ENCODE data around the gene INPP4A. TPM values are rescaled to one million over a fixed set of nuclear protein-coding genes. Genes with fewer than 3 reads are reported as not detected.
A peak's percentile ranks its signal among the peaks of the same experiment; 100 is the strongest.

The INPP4A gene
- total and polyA plus RNA-seq, 2 donors (not counting 3 experiments of a cell fraction or from before 2014, with no cell fraction given), result 14.9 to 28.8 TPM

GRCh38 chr2:98496750-98497493, 52.3 kb downstream of the INPP4A start:
- DNase-seq (ENCODE audit: low read depth, low spot score), result no peak
- H3K36me3 ChIP-seq (ENCODE audit: control insufficient read depth in 2 of 2, extremely low read depth in 1 of 2, insufficient read depth in 2 of 2, low read length in 2 of 2), result no peaks in the 10 kb centered on the region
- ChIA-PET CTCF (interaction anchor here (1.0 to 1.5 kb wide), 2 partner anchors 9 to 17 kb away, joined by 4 to 8 read pairs; no protein-coding TSS in a partner anchor), POLR2A (no interaction called here)
- FAIRE-seq, result no peak
- TF ChIP-seq JUN (IDR thresholded peaks at IDR 0.05; ENCODE audit: borderline replicate concordance, insufficient read depth, insufficient read length, low read depth), result no peak
- no peaks in the 10 kb centered on the region for H3K9me3 ChIP-seq (replicated peaks; ENCODE audit: control insufficient read depth, insufficient read depth, low read length)
- no peaks in the 10 kb centered on the region for H4K20me1 ChIP-seq (replicated peaks; ENCODE audit: control insufficient read depth, extremely low read depth, insufficient read depth, low read length)
- dilution Hi-C loops (cut with MboI; ENCODE audit: extremely low pct_ligation_motif_present, low sequenced_read_pairs) (no loop called here), intact Hi-C loops (cut with micrococcal nuclease) (no loop called here)
- no peaks in the 10 kb centered on the region for H3K9me1 ChIP-seq (replicated peaks; ENCODE audit: control insufficient read depth, extremely low read depth, insufficient read depth, low read length)
- H3K4me3 ChIP-seq (replicated peaks in 1 of 3; ENCODE audit: insufficient read depth in 1 of 3, low read depth in 1 of 3, low read length in 3 of 3), result no peak overlapping the region
- H3K4me1 ChIP-seq (ENCODE audit: control insufficient read depth, extremely low read depth, insufficient read depth, low read length), result peaks cover 13% of the 10 kb centered on the region
- H3K27ac ChIP-seq (ENCODE audit: insufficient read depth, low read depth, low read length), result no peak overlapping the region
- no peak overlapping the region for H3K4me2 ChIP-seq (ENCODE audit: insufficient read depth, low read length)
- BruUV-seq (replicated peaks), result no TSS peak
- H3K79me2 ChIP-seq (ENCODE audit: control insufficient read depth, insufficient read depth, low read length), result no peaks in the 10 kb centered on the region
- H2AFZ ChIP-seq (ENCODE audit: low read depth, low read length), result no peak overlapping the region
- H3K9ac ChIP-seq (replicated peaks; ENCODE audit: extremely low read depth, insufficient read depth, low read length), result no peak overlapping the region
- H3K27me3 ChIP-seq (ENCODE audit: control insufficient read depth in 2 of 2, insufficient read depth in 2 of 2, low read length in 2 of 2), result no peaks in the 10 kb centered on the region

GRCh38 chr2:98498703-98499440, 54.2 kb downstream of the INPP4A start:
- H3K9me3 ChIP-seq (replicated peaks; ENCODE audit: control insufficient read depth, insufficient read depth, low read length), result no peaks in the 10 kb centered on the region
- TF ChIP-seq GATA2 (IDR thresholded peaks at IDR 0.05; ENCODE audit: insufficient read depth, insufficient read length, low read depth, low read length) (no peak), JUN (IDR thresholded peaks at IDR 0.05; ENCODE audit: borderline replicate concordance, insufficient read depth, insufficient read length, low read depth) (peak; percentile 86), CTCF (IDR thresholded peaks at IDR 0.05; ENCODE audit: extremely low read depth in 1 of 2, insufficient read depth in 1 of 2, low read depth in 1 of 2, low read length in 2 of 2) (no peak), POLR2AphosphoS5 (IDR thresholded peaks at IDR 0.05; ENCODE audit: insufficient read depth, low read depth, low read length) (peak; percentile 49), MAX (IDR thresholded peaks at IDR 0.05; ENCODE audit: insufficient read depth, insufficient read length) (no peak), MYC (IDR thresholded peaks at IDR 0.05; ENCODE audit: low read depth, low read length) (no peak), POLR2A (IDR thresholded peaks at IDR 0.05; ENCODE audit: low read depth, low read length) (no peak), FOS (IDR thresholded peaks at IDR 0.05; ENCODE audit: borderline replicate concordance, insufficient read depth, low read length) (peak; percentile 66), EZH2 (IDR thresholded peaks at IDR 0.05; ENCODE audit: borderline replicate concordance, low read depth, low read length, severe bottlenecking) (no peak)
- no peaks in the 10 kb centered on the region for H4K20me1 ChIP-seq (replicated peaks; ENCODE audit: control insufficient read depth, extremely low read depth, insufficient read depth, low read length)
- FAIRE-seq, result peak; percentile 86
- no peak overlapping the region for H2AFZ ChIP-seq (ENCODE audit: low read depth, low read length)
- no TSS peak for BruUV-seq (replicated peaks)
- H3K36me3 ChIP-seq (ENCODE audit: control insufficient read depth in 2 of 2, extremely low read depth in 1 of 2, insufficient read depth in 2 of 2, low read length in 2 of 2), result no peaks in the 10 kb centered on the region
- no peak overlapping the region for H3K4me3 ChIP-seq (replicated peaks in 1 of 3; ENCODE audit: insufficient read depth in 1 of 3, low read depth in 1 of 3, low read length in 3 of 3)
- no peaks in the 10 kb centered on the region for H3K27me3 ChIP-seq (ENCODE audit: control insufficient read depth in 2 of 2, insufficient read depth in 2 of 2, low read length in 2 of 2)
- no peaks in the 10 kb centered on the region for H3K9me1 ChIP-seq (replicated peaks; ENCODE audit: control insufficient read depth, extremely low read depth, insufficient read depth, low read length)
- dilution Hi-C loops (cut with MboI; ENCODE audit: extremely low pct_ligation_motif_present, low sequenced_read_pairs) (no loop called here), intact Hi-C loops (cut with micrococcal nuclease) (no loop called here)
- ChIA-PET POLR2A (no interaction called here), CTCF (interaction anchor here (0.7 kb wide), 1 partner anchor 11 kb away, joined by 7 read pairs; no protein-coding TSS in a partner anchor)
- DNase-seq (ENCODE audit: low read depth, low spot score), result peak; percentile 89
- H3K79me2 ChIP-seq (ENCODE audit: control insufficient read depth, insufficient read depth, low read length), result no peaks in the 10 kb centered on the region
- H3K4me1 ChIP-seq (ENCODE audit: control insufficient read depth, extremely low read depth, insufficient read depth, low read length), result peaks cover 16% of the 10 kb centered on the region
- peak overlapping the region; percentile 53 for H3K27ac ChIP-seq (ENCODE audit: insufficient read depth, low read depth, low read length)
- H3K9ac ChIP-seq (replicated peaks; ENCODE audit: extremely low read depth, insufficient read depth, low read length), result peak overlapping the region; percentile 7
- H3K4me2 ChIP-seq (ENCODE audit: insufficient read depth, low read length), result peak overlapping the region; percentile 34

All from endothelial cell of umbilical vein (primary cell).